BLaER1 (cell line): ENCODE results near the gene GLYATL1B.
"Not testable (repeated sequence)": the region's sequence is repeated elsewhere in the genome, so short reads cannot be mapped to it uniquely, and the experiment has no call there.

ENCODE experiments used
- H3K27ac ChIP-seq: shearing (Covaris generic); formaldehyde crosslinking; 2 replicates; pipeline ENCODE4 v1.8.1; 2022
- H3K27me3 ChIP-seq: shearing (Covaris generic); formaldehyde crosslinking; 2 replicates; pipeline ENCODE4 v1.8.1; 2022
- H3K36me3 ChIP-seq: shearing (Covaris generic); formaldehyde crosslinking; 2 replicates; pipeline ENCODE4 v1.8.1; 2022
- H3K4me1 ChIP-seq: shearing (Covaris generic); formaldehyde crosslinking; 2 replicates; pipeline ENCODE4 v1.8.1; 2022
- H3K4me2 ChIP-seq: shearing (Covaris generic); formaldehyde crosslinking; 2 replicates; pipeline ENCODE4 v1.8.1; 2022
- H3K4me3 ChIP-seq: shearing (Covaris generic); formaldehyde crosslinking; 2 replicates; pipeline ENCODE4 v1.8.1; 2022
- H3K9ac ChIP-seq: shearing (Covaris generic); formaldehyde crosslinking; 2 replicates; pipeline ENCODE4 v1.8.1; 2022
- H3K9me3 ChIP-seq: shearing (Covaris generic); formaldehyde crosslinking; 2 replicates; pipeline ENCODE4 v1.8.1; 2022
- H4K20me1 ChIP-seq: shearing (Covaris generic); formaldehyde crosslinking; 2 replicates; pipeline ENCODE4 v1.8.1; 2022
- Cebpa-rat ChIP-seq: shearing (Covaris generic); IDR thresholded peaks from 2 replicates; pipeline ENCODE4 v1.8.1; 2022

The GLYATL1B gene

GRCh38 chr11:59086007-59086406, at the start of gene GLYATL1B:
Gene GLYATL1B (plus strand): TSS chr11:59086307. CDS start chr11:59086307, 0 bp downstream.
- H3K4me2 ChIP-seq, H3K9me3 ChIP-seq, H3K4me3 ChIP-seq, H3K9ac ChIP-seq, H3K27me3 ChIP-seq, H4K20me1 ChIP-seq, H3K36me3 ChIP-seq, H3K27ac ChIP-seq, H3K4me1 ChIP-seq: not testable (repeated sequence)

GRCh38 chr11:59036542-59036941, 49.6 kb upstream of the GLYATL1B start:
- H3K4me2 ChIP-seq, H4K20me1 ChIP-seq, H3K4me3 ChIP-seq, H3K27me3 ChIP-seq, H3K9me3 ChIP-seq, H3K9ac ChIP-seq, H3K36me3 ChIP-seq, H3K4me1 ChIP-seq, H3K27ac ChIP-seq: not testable (repeated sequence)

- H3K9me3 ChIP-seq, H3K36me3 ChIP-seq, H3K27ac ChIP-seq, H3K9ac ChIP-seq, H4K20me1 ChIP-seq, H3K4me2 ChIP-seq, H3K4me1 ChIP-seq, H3K27me3 ChIP-seq, H3K4me3 ChIP-seq: not testable (repeated sequence)
Observed at GRCh38 chr11:59037434-59037833, 48.7 kb upstream of the GLYATL1B start.

GRCh38 chr11:59040607-59041006, 45.5 kb upstream of the GLYATL1B start:
- H3K36me3 ChIP-seq = no peaks in the 10 kb centered on the region
- H3K4me3 ChIP-seq = no peak overlapping the region
- no peak overlapping the region for H3K27ac ChIP-seq
- H3K27me3 ChIP-seq = no peaks in the 10 kb centered on the region
- no peaks in the 10 kb centered on the region for H3K4me1 ChIP-seq
- H3K9ac ChIP-seq = no peak overlapping the region
- H3K4me2 ChIP-seq = no peak overlapping the region
- no peak for TF ChIP-seq Cebpa-rat
- no peaks in the 10 kb centered on the region for H4K20me1 ChIP-seq
- H3K9me3 ChIP-seq = peaks cover 3% of the 10 kb centered on the region; the same call in 1 of the 2 replicates

GRCh38 chr11:59051383-59051782, 34.7 kb upstream of the GLYATL1B start:
- not testable (repeated sequence) for H3K9me3 ChIP-seq, H3K36me3 ChIP-seq, H3K27me3 ChIP-seq, H3K27ac ChIP-seq, H3K4me1 ChIP-seq, H3K4me2 ChIP-seq, H3K4me3 ChIP-seq, H3K9ac ChIP-seq, H4K20me1 ChIP-seq

- H3K36me3 ChIP-seq, H3K27me3 ChIP-seq, H4K20me1 ChIP-seq, H3K4me3 ChIP-seq, H3K9me3 ChIP-seq, H3K4me2 ChIP-seq, H3K9ac ChIP-seq, H3K27ac ChIP-seq, H3K4me1 ChIP-seq: not testable (repeated sequence)
Observed at GRCh38 chr11:59052355-59052754, 33.8 kb upstream of the GLYATL1B start.

- Histone ChIP-seq H3K9ac (no peak overlapping the region), H3K4me3 (no peak overlapping the region), H3K27me3 (no peaks in the 10 kb centered on the region), H3K27ac (no peak overlapping the region), H3K4me1 (no peaks in the 10 kb centered on the region), H4K20me1 (no peaks in the 10 kb centered on the region), H3K4me2 (no peak overlapping the region), H3K9me3 (no peaks in the 10 kb centered on the region), H3K36me3 (no peaks in the 10 kb centered on the region)
- no peak for TF ChIP-seq Cebpa-rat
Observed at GRCh38 chr11:59053387-59053786, 32.7 kb upstream of the GLYATL1B start.

GRCh38 chr11:59058120-59059033, 27.7 kb upstream of the GLYATL1B start:
- not testable (repeated sequence) for H3K4me3 ChIP-seq, H4K20me1 ChIP-seq, H3K27me3 ChIP-seq, H3K9me3 ChIP-seq, H3K4me1 ChIP-seq, H3K27ac ChIP-seq, H3K36me3 ChIP-seq, H3K9ac ChIP-seq, H3K4me2 ChIP-seq

GRCh38 chr11:59060096-59060495, 26.0 kb upstream of the GLYATL1B start:
- H3K4me1 ChIP-seq, H3K27me3 ChIP-seq: not testable (repeated sequence)

GRCh38 chr11:59062602-59063529, 23.2 kb upstream of the GLYATL1B start:
- no peak overlapping the region for H3K27ac ChIP-seq
- no peaks in the 10 kb centered on the region for H3K36me3 ChIP-seq
- TF ChIP-seq Cebpa-rat = no peak
- H3K4me3 ChIP-seq = no peak overlapping the region
- H3K4me1 ChIP-seq = peaks cover 6% of the 10 kb centered on the region; the same call in 1 of the 2 replicates
- no peaks in the 10 kb centered on the region for H3K27me3 ChIP-seq
- H3K9me3 ChIP-seq = peaks cover 6% of the 10 kb centered on the region; the same call in 1 of the 2 replicates
- H4K20me1 ChIP-seq = no peaks in the 10 kb centered on the region
- H3K4me2 ChIP-seq = no peak overlapping the region
- H3K9ac ChIP-seq = no peak overlapping the region

More at GRCh38 chr11:59060096-59060495, 26.0 kb upstream of the GLYATL1B start:
- H3K4me3 ChIP-seq, H4K20me1 ChIP-seq, H3K9me3 ChIP-seq, H3K36me3 ChIP-seq, H3K27ac ChIP-seq, H3K9ac ChIP-seq, H3K4me2 ChIP-seq: not testable (repeated sequence)

- H3K27me3 ChIP-seq, H3K36me3 ChIP-seq, H3K9me3 ChIP-seq, H3K9ac ChIP-seq, H4K20me1 ChIP-seq, H3K4me3 ChIP-seq, H3K4me1 ChIP-seq, H3K4me2 ChIP-seq, H3K27ac ChIP-seq: not testable (repeated sequence)
Observed at GRCh38 chr11:59063996-59064727, 21.9 kb upstream of the GLYATL1B start.
